Esophagus mucosa (tissue), 1 donor: ENCODE data around the gene NOC2L. TPM values are rescaled to one million over a fixed set of nuclear protein-coding genes. Genes with fewer than 3 reads are reported as not detected.

Experiments
- ATAC-seq: fragments of 200-7000 bp; cut with Tn5 transposase; one replicate; pipeline ENCODE4 v1.9.1; 2020
- total RNA-seq: library from RNA; stranded (reverse); gene quantifications from one replicate; pipeline ENCODE4 v1.2.4, GENCODE V29; 2023
- donor health status: DM: yes; HTN: yes; CAD: no.

The NOC2L gene
- total RNA-seq, 1 donor from 2014 or later, result 68.1 TPM

- ATAC-seq, result no peak
These were observed 44.2 kb downstream of the NOC2L start for GRCh38 chr1:914891-915280.

DNA sequence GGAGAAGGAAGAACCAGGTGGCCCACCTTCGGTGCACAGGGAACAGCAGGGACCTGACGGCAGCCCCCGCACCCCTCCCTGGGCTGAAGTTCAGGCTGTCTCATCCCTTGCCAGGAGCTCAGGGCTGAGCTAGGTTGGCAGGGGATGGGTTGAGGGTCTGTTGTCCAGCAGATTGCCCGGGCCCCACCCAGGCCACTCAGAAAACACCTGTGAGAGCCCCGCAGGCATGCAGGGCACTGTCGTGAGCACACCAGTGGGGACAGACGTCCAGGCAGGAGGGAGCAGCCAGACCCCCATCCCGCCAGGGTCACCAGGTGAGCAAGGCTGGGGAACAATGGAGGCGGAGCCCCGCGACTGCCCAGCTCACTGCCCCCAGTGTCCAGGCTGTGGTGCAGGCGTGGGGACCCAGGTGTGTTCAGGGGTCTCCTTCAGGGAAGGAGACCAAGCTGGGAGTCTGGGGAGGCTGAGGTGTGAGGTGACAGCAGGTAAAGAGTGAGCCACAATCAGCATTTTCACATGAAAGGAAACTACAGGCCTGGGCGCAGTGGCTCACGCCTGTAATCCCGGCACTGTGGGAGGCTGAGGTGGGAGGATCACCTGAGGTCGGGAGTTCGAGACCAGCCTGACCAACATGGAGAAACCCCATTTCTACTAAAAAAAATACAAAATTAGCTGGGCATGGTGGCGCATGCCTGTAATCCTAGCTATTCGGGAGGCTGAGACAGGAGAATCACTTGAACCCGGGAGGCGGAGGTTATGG, 44.7 kb downstream of the NOC2L start:
- no peak for ATAC-seq

GRCh38 chr1:913491-914130, 45.4 kb downstream of the NOC2L start:
- no peak for ATAC-seq

- ATAC-seq, result no peak
These were observed 46.2 kb downstream of the NOC2L start for GRCh38 chr1:912740-913301.

DNA sequence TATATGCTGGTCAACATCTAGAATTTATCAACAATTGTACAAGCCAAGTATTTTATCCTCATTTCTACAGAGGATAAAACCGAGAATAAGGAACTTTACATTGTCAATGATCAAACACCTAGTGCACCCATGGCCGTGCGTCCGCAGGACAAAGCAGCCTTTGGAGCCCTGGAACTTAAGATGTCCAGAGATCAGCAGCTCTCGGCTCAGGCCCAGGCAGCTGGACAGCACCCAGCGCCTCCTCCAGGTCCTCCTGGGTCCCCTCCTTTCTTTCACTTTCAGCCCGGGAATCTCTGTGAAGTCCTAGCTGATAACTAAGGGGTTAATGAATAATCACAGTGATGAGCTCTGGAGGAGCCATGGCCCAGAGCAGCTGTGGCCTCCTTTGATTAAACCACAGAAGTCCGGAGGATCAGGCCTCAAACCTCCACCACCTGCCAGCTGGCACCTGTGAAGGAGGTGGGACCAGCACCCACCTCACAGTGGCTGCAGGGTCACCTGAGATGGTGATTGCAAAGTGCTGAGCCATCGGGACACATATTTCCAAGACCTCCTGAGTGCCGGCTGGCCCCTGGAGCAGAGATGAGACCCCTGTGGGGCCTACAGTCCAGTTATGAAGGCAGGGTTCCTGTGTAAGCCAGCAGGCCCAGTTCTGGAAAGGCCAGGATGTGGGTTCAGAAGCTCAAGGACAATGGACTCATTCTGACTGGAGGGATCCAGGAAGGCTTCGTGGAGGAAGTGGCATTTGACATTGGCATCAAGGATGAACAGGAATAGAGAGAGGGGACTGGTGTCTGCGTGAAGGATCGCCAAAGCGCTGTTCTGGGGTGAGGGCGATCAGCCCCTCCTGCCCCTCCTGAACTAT, 46.9 kb downstream of the NOC2L start:
- ATAC-seq, result no peak

- ATAC-seq, result peak; percentile 82
These were observed 48.0 kb downstream of the NOC2L start for GRCh38 chr1:910881-911721.

GRCh38 chr1:910311-910880, 48.7 kb downstream of the NOC2L start:
- ATAC-seq, result peak; percentile 6

GRCh38 chr1:909861-910310, 49.2 kb downstream of the NOC2L start:
- no peak for ATAC-seq

- no peak for ATAC-seq
These were observed 50.4 kb downstream of the NOC2L start for GRCh38 chr1:908661-909060.

GRCh38 chr1:907611-908451, 51.2 kb downstream of the NOC2L start:
- no peak for ATAC-seq

GRCh38 chr1:906600-907420, 52.2 kb downstream of the NOC2L start:
- ATAC-seq, result peak; percentile 84

- ATAC-seq, result no peak
These were observed 53.1 kb downstream of the NOC2L start for GRCh38 chr1:905811-906599.

GRCh38 chr1:905071-905749, 53.8 kb downstream of the NOC2L start:
- ATAC-seq, result peak; percentile 20

GRCh38 chr1:904310-904950, 54.6 kb downstream of the NOC2L start:
- peak; percentile 76 for ATAC-seq

DNA sequence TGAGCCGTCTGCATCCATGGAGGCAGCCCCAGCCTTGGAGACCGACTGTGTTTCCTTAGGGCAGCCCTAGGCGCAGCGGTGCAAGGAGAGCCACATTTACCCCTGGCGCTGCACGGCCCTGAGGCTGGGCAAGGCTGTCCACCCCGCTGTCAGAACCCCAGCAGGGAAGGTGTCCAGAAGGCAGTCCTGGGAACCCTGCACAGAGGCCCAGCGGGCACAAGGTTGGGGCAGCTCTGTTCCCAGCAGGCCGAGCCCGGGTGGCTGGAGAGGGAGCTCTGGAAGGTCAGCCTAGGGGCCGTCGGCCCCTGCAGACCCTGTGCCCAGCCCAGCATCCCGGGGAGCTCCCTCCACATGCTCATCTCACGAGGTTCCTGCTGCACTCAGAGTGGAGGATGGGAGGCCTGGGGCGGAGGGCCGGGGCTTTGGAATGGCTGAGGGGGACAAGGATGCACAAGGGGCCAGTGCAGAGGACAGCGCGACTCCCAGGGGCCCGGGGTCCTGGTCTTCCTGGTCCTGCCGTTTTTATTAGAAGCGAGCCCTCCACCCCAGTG, 55.3 kb downstream of the NOC2L start:
- ATAC-seq, result peak; percentile 1

DNA sequence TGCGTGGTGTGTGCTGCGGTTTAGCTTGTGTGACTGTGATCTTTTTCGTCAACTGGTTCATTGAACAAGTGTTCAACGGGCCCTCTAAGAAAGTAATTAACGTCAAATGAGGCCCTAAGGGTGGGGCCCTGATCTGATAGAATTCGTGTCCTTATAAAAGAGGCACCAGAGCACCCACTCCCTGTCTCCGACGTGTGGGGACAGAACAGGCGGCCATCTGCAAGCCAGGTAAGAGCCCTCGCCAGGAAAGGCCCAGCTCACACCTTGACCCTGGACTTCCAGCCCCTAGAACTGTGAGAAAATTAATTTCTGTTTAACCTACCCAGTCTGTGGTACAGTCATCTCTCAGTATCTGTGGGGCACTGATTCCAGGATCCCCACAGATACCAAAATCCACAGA, 55.8 kb downstream of the NOC2L start:
- no peak for ATAC-seq

DNA sequence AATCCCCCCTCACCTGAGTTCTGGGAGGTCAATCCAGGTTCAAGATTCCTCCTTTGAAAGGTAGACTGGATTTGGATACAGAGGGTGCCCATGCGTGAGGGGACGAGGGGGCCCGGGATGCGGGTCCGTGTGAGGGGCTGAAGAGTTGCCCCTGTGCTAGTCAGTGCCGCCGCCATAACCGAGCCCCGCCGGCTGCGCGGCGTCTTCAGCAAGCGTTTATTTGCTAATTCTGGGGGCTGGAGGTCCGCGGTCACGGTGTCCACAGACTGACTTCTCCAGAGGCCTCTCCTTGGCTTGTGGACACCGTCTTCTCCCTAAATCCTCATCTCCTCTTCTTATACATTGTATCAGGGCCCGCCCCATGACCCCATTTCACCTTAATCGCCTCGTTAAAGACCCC, 56.3 kb downstream of the NOC2L start:
- no peak for ATAC-seq
